ENCODE data around the gene TMEM203. TPM values are rescaled to one million over a fixed set of nuclear protein-coding genes. Genes with fewer than 3 reads are reported as not detected.

TMEM203 gene
- total and polyA plus RNA-seq, 2 of the 13 experiments (the other 11 are each of a cell fraction or from before 2014, with no cell fraction given) = 23.4 to 36.7 TPM

GRCh38 chr9:137250329-137251193 lies 45.1 kb upstream of the TMEM203 start (continued):
- 0 out of 2 replicates have a peak, but pooled peaks have one; percentile 30 for TF ChIP-seq ATF7-NPFF (CRISPR knock-in tag; IDR thresholded peaks at IDR 0.05; ENCODE audit: low read depth)
- TF ChIP-seq PAWR (CRISPR knock-in tag; IDR thresholded peaks at IDR 0.05; ENCODE audit: borderline replicate concordance) = no peak
- TF ChIP-seq MXD4 (CRISPR knock-in tag; IDR thresholded peaks at IDR 0.05) = no peak
- peak; percentile 47; the same call in 1 of the 2 replicates for TF ChIP-seq MXD1 (CRISPR knock-in tag; IDR thresholded peaks at IDR 0.05)
- TF ChIP-seq ZNF580 (CRISPR knock-in tag; IDR thresholded peaks at IDR 0.05; ENCODE audit: borderline replicate concordance, low read depth) = no peak
- TF ChIP-seq NFYB (CRISPR knock-in tag; IDR thresholded peaks at IDR 0.05) = no peak
- no peak for TF ChIP-seq RBFOX2 (IDR thresholded peaks at IDR 0.05; ENCODE audit: low read depth, low read length)
- TF ChIP-seq ZNF83 (CRISPR knock-in tag; IDR thresholded peaks at IDR 0.05; ENCODE audit: borderline replicate concordance) = no peak
- no peak for TF ChIP-seq PHF20 (CRISPR knock-in tag; IDR thresholded peaks at IDR 0.05)
- no peak for TF ChIP-seq ZNF543 (CRISPR knock-in tag; IDR thresholded peaks at IDR 0.05)
- peak; percentile 65 for TF ChIP-seq SAP130 (CRISPR knock-in tag; IDR thresholded peaks at IDR 0.05; ENCODE audit: low read depth)
- TF ChIP-seq LRRFIP1 (CRISPR knock-in tag; conservative IDR thresholded peaks at IDR 0.05) = no peak
- TF ChIP-seq MAZ (IDR thresholded peaks at IDR 0.05; ENCODE audit: borderline replicate concordance, low read depth, low read length) = no peak
- no peak for TF ChIP-seq MAZ (CRISPR knock-in tag; IDR thresholded peaks at IDR 0.05; ENCODE audit: low read depth)
- TF ChIP-seq RBM22 (optimal IDR thresholded peaks at IDR 0.05; ENCODE audit: low read length) = no peak
- no peak for TF ChIP-seq PRDM4 (CRISPR knock-in tag; IDR thresholded peaks at IDR 0.05; ENCODE audit: borderline replicate concordance)
- TF ChIP-seq THYN1 (CRISPR knock-in tag; IDR thresholded peaks at IDR 0.05; ENCODE audit: borderline replicate concordance, low read depth) = no peak
- TF ChIP-seq ZNF230 (CRISPR knock-in tag; IDR thresholded peaks at IDR 0.05) = no peak
- TF ChIP-seq HDAC6 (IDR thresholded peaks at IDR 0.05; ENCODE audit: low read depth, low read length) = no peak
- no peak for TF ChIP-seq SOX6 (IDR thresholded peaks at IDR 0.05)
- TF ChIP-seq SOX6 (CRISPR knock-in tag; IDR thresholded peaks at IDR 0.05) = no peak
- TF ChIP-seq SOX5 (CRISPR knock-in tag; IDR thresholded peaks at IDR 0.05; ENCODE audit: borderline replicate concordance) = no peak
- no peak; the same call in 1 of the 2 replicates for TF ChIP-seq DPF2 (CRISPR knock-in tag; IDR thresholded peaks at IDR 0.05; ENCODE audit: borderline replicate concordance, low read depth)
- no peak for TF ChIP-seq ZNF451 (CRISPR knock-in tag; IDR thresholded peaks at IDR 0.05)
- 0 out of 2 replicates have a peak, but pooled peaks have one; percentile 14 for TF ChIP-seq BCL6 (CRISPR knock-in tag; IDR thresholded peaks at IDR 0.05)
- TF ChIP-seq ZNF296 (CRISPR knock-in tag; conservative IDR thresholded peaks at IDR 0.05) = no peak; the same call in 1 of the 2 replicates
